Colonic mucosa (tissue), 4 donors: ENCODE data around the gene FLYWCH2. TPM values are rescaled to one million over a fixed set of nuclear protein-coding genes. Genes with fewer than 3 reads are reported as not detected.
"Not testable (repeated sequence)": the region's sequence is repeated elsewhere in the genome, so short reads cannot be mapped to it uniquely, and the experiment has no call there.

Source experiments
- DNase-seq: peaks from one replicate; pipeline ENCODE4 v3.0.0-alpha.2; 2020
- H3K27ac ChIP-seq: fragments of 200-600 bp; one replicate; pipeline ENCODE4 v1.8.0; 2021
- H3K27me3 ChIP-seq: fragments of 200-600 bp; one replicate; pipeline ENCODE4 v1.8.0; 2021
- H3K36me3 ChIP-seq: fragments of 200-600 bp; one replicate; pipeline ENCODE4 v1.8.0; 2021
- H3K4me1 ChIP-seq: fragments of 200-600 bp; one replicate; pipeline ENCODE4 v1.8.0; 2021; ENCODE audit warnings: mild to moderate bottlenecking
- H3K4me3 ChIP-seq: fragments of 200-600 bp; one replicate; pipeline ENCODE4 v1.8.0; 2021
- H3K9ac ChIP-seq, 2 donors: one replicate each; pipeline ENCODE4 v1.7.0; 2013; ENCODE audit warnings: control low read depth in 2 of 2, low read depth in 2 of 2, low read length in 2 of 2
- H3K9me3 ChIP-seq: fragments of 200-600 bp; one replicate; pipeline ENCODE4 v1.8.0; 2021
- intact Hi-C: fragments of 100-400 bp; cut with DNase I; formaldehyde crosslinking; loops from one replicate; pipeline ENCODE4 v1.14.1; 2022
- total RNA-seq, 2 donors: library from RNA; stranded (reverse); fragmentation: NEBNext Ultra II Directional in 1 of 2; extraction: Animal tissue kit (Norgen Biotek cat#: 25700) in 1 of 2; gene quantifications; one replicate each; pipeline ENCODE4 v1.2.1, GENCODE V29; 2021
- TF ChIP-seq, protein P1 (sequence below): fragments of 200-600 bp; IDR thresholded peaks from one replicate; pipeline ENCODE4 v1.8.0; 2022; ENCODE audit warnings: antibody characterized with exemption, mild to moderate bottlenecking
- donor health status: healthy.
- donor health status: DM: no; HTN: no; CAD: no.
- donor health status: DM: no; HTN: no; CAD: no.

FLYWCH2 gene
- total RNA-seq, 2 donors from 2014 or later = 16.2 to 24.8 TPM

DNA sequence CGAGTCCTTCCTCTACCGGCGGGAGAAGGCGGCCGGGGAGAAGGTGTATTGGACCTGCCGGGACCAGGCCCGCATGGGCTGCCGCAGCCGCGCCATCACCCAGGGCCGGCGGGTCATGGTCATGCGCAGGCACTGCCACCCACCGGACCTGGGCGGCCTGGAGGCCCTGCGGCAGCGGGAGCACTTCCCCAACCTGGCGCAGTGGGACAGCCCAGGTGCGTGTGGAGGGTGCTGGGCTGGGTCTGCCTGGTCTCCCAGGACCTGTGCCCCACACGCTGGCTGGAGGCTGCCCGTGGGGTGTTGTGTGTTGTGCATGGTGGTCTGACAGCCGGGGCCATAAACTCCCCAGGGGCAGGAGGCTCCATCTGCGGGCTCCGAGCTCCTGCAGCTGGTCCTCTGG lies 54.2 kb downstream of the FLYWCH2 start:
- no peak overlapping the region for H3K27ac ChIP-seq
- H3K9ac ChIP-seq = no peak overlapping the region
- no peak overlapping the region for H3K4me3 ChIP-seq
- TF ChIP-seq, protein P1, sequence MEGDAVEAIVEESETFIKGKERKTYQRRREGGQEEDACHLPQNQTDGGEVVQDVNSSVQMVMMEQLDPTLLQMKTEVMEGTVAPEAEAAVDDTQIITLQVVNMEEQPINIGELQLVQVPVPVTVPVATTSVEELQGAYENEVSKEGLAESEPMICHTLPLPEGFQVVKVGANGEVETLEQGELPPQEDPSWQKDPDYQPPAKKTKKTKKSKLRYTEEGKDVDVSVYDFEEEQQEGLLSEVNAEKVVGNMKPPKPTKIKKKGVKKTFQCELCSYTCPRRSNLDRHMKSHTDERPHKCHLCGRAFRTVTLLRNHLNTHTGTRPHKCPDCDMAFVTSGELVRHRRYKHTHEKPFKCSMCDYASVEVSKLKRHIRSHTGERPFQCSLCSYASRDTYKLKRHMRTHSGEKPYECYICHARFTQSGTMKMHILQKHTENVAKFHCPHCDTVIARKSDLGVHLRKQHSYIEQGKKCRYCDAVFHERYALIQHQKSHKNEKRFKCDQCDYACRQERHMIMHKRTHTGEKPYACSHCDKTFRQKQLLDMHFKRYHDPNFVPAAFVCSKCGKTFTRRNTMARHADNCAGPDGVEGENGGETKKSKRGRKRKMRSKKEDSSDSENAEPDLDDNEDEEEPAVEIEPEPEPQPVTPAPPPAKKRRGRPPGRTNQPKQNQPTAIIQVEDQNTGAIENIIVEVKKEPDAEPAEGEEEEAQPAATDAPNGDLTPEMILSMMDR = no peak
- H3K36me3 ChIP-seq = peaks cover 10% of the 10 kb centered on the region
- H3K4me1 ChIP-seq = no peaks in the 10 kb centered on the region
- DNase-seq = no peak
- intact Hi-C loops = no loop called here
- H3K27me3 ChIP-seq = no peaks in the 10 kb centered on the region
- H3K9me3 ChIP-seq = no peaks in the 10 kb centered on the region

DNA sequence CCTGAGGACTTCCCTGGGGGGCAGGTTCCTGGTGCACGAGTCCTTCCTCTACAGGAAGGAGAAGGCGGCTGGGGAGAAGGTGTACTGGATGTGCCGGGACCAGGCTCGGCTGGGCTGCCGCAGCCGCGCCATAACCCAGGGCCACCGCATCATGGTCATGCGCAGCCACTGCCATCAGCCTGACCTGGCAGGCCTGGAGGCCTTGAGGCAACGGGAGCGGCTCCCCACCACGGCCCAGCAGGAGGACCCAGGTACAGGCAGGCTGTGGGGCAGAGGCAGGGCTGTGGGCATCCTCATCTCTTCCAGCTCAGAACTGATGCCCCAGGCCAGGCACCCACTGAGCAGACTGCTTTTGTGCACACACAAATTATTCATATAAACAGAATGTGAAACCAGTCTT lies 55.2 kb downstream of the FLYWCH2 start:
- no peak for DNase-seq
- Histone ChIP-seq H3K9ac (no peak overlapping the region), H3K36me3 (peaks cover 10% of the 10 kb centered on the region), H3K9me3 (no peaks in the 10 kb centered on the region), H3K27me3 (no peaks in the 10 kb centered on the region), H3K4me1 (no peaks in the 10 kb centered on the region), H3K4me3 (no peak overlapping the region), H3K27ac (no peak overlapping the region)
- TF ChIP-seq, protein P1 = no peak
- intact Hi-C loops = no loop called here

DNA sequence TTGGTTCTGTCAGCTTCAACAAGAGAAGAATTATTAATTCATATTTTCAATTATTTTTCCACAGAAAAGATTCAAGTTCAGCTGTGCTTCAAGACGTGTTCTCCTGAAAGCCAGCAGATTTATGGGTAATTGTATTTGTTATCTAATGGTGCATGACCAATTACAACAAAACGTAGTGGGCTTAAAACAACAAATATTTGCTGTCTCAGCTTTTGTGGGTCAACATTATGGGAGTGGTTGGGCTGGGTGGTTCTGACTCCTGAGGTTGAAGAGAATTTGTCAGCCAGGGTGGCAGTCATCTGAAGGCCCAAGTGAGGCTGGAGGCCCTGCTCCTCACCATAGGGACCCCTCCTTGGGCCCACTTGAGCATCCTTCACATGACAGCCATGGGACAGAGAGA lies 57.0 kb downstream of the FLYWCH2 start:
- Histone ChIP-seq H3K9ac (no peak overlapping the region), H3K36me3 (peaks cover 10% of the 10 kb centered on the region), H3K27me3 (no peaks in the 10 kb centered on the region), H3K4me3 (no peak overlapping the region), H3K27ac (no peak overlapping the region), H3K9me3 (no peaks in the 10 kb centered on the region), H3K4me1 (no peaks in the 10 kb centered on the region)
- TF ChIP-seq, protein P1 = no peak
- intact Hi-C loops = no loop called here
- no peak for DNase-seq

DNA sequence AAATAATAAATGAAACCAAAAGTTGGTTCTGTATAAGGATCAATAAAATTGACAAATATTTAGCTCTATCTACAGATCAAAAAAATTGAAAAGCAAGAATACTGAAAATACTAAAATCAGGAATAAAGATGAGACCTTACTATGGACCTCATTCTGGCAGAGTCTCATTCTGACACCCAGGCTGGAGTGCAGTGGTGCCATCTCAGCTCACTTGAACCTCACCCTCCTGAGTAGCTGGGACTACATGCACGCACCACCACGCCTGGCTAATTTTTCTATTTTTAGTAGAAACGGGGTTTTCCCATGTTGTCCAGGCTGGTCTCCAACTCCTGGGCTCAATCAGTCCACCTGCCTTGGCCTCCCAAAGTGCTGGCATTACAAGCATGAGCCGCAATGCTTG lies 59.0 kb downstream of the FLYWCH2 start:
- peaks cover 10% of the 10 kb centered on the region for H3K36me3 ChIP-seq
- no peak for DNase-seq
- no peak overlapping the region for H3K4me3 ChIP-seq
- H3K27ac ChIP-seq = no peak overlapping the region
- TF ChIP-seq, protein P1 = no peak
- H3K4me1 ChIP-seq = no peaks in the 10 kb centered on the region
- no peak overlapping the region for H3K9ac ChIP-seq
- no peaks in the 10 kb centered on the region for H3K9me3 ChIP-seq
- H3K27me3 ChIP-seq = no peaks in the 10 kb centered on the region
- intact Hi-C loops = no loop called here

DNA sequence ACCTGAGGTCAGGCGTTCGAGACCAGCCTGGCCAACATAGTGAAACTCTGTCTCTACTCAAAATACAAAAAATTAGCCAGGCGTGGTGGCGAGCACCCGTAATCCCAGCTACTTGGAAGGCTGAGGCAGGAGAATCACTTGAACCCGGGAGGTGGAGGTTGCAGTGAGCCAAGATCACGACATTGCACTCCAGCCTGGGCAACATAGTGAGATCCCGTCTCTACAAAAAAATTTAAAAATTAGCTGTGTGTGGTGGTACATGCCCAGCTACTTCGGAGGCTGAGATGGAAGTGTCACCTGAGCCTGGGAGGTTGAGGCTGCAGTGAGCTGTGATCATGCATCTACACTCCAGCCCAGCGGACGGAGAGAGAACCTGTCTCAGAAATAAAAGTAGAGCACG lies 60.7 kb downstream of the FLYWCH2 start:
- H3K27me3 ChIP-seq, H3K4me1 ChIP-seq, DNase-seq, H3K9me3 ChIP-seq, H3K27ac ChIP-seq, H3K36me3 ChIP-seq, H3K4me3 ChIP-seq, intact Hi-C loops, H3K9ac ChIP-seq: not testable (repeated sequence)

DNA sequence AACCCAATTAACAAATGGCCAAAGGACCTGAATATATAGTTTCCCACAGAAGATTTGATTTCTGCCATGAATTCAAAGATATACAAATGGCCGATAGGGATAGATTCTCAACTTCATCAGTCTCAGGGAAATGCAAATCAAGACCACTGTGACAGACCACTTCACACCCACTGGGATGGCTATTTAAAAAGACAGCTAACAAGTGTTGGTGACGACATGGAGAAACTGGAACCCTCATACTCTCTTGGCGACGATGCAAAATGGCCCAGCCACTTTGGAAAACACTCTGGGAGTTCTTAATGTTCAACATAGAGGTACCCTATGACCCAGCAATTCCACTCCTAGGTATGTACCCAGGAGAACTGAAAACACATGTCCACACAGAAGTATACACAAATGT lies 63.6 kb downstream of the FLYWCH2 start:
- H3K9ac ChIP-seq = no peak overlapping the region
- no peak overlapping the region for H3K27ac ChIP-seq
- no peaks in the 10 kb centered on the region for H3K9me3 ChIP-seq
- H3K4me1 ChIP-seq = no peaks in the 10 kb centered on the region
- H3K4me3 ChIP-seq = no peak overlapping the region
- H3K27me3 ChIP-seq = no peaks in the 10 kb centered on the region
- intact Hi-C loops = no loop called here
- no peaks in the 10 kb centered on the region for H3K36me3 ChIP-seq
- DNase-seq = no peak
- TF ChIP-seq, protein P1 = no peak

Other genes starting within 250 kb of the FLYWCH2 start
- gene KCTD5, start 200.7 kb upstream of the FLYWCH2 start, total RNA-seq = 10 to 100 TPM; 45.2 to 88.3 TPM
- under 1 TPM; 0.15 to 0.56 TPM for gene PRSS27, start 163.0 kb upstream of the FLYWCH2 start, total RNA-seq
- gene SRRM2, start 130.6 kb upstream of the FLYWCH2 start, total RNA-seq = 100 to 1,000 TPM; 377 to 539 TPM
- gene ELOB, start 105.9 kb upstream of the FLYWCH2 start, total RNA-seq = 100 to 1,000 TPM; 230 to 333 TPM
- not detected for gene PRSS33, start 95.7 kb upstream of the FLYWCH2 start, total RNA-seq
- not detected for gene PRSS41, start 84.7 kb upstream of the FLYWCH2 start, total RNA-seq
- gene PRSS21, start 66.0 kb upstream of the FLYWCH2 start, total RNA-seq = 1 to 10 TPM; 1.1 to 2.6 TPM
- 10 to 100 TPM; 34.1 to 62.1 TPM for gene ZG16B, start 52.9 kb upstream of the FLYWCH2 start, total RNA-seq
- gene PRSS22, start 25.0 kb upstream of the FLYWCH2 start, total RNA-seq = 1 to 10 TPM; 6.1 to 6.7 TPM
- 10 to 100 TPM; 18.5 to 28.4 TPM for gene FLYWCH1, start 28.7 kb downstream of the FLYWCH2 start, total RNA-seq
- 1 to 10 TPM; 1.4 to 1.5 TPM for gene KREMEN2, start 81.1 kb downstream of the FLYWCH2 start, total RNA-seq
- 10 to 100 TPM; 14.0 to 42.3 TPM for gene PAQR4, start 86.1 kb downstream of the FLYWCH2 start, total RNA-seq
- 10 to 100 TPM in 1 of 2 donors, 1 to 10 TPM in 1; 9.5 to 76.6 TPM for gene PKMYT1, start 97.2 kb downstream of the FLYWCH2 start, total RNA-seq
- under 1 TPM; 0.35 to 0.67 TPM for gene CLDN9, start 129.7 kb downstream of the FLYWCH2 start, total RNA-seq
- 1 to 10 TPM in 1 of 2 donors, not detected in 1; 1.2 TPM for gene CLDN6, start 135.0 kb downstream of the FLYWCH2 start, total RNA-seq
- 10 to 100 TPM; 11.6 to 27.3 TPM for gene TNFRSF12A, start 137.2 kb downstream of the FLYWCH2 start, total RNA-seq
- gene HCFC1R1, start 140.7 kb downstream of the FLYWCH2 start, total RNA-seq = 10 to 100 TPM; 28.7 to 30.0 TPM
- gene THOC6, start 140.8 kb downstream of the FLYWCH2 start, total RNA-seq = 10 to 100 TPM; 27.4 to 45.8 TPM
- 10 to 100 TPM; 56.6 to 83.9 TPM for gene BICDL2, start 153.7 kb downstream of the FLYWCH2 start, total RNA-seq
- gene MMP25, start 163.3 kb downstream of the FLYWCH2 start, total RNA-seq = under 1 TPM; 0.44 to 0.88 TPM
- 100 to 1,000 TPM; 256 to 329 TPM for gene IL32, start 182.4 kb downstream of the FLYWCH2 start, total RNA-seq
- under 1 TPM in 1 of 2 donors, not detected in 1; 0.86 TPM for gene ZSCAN10, start 216.1 kb downstream of the FLYWCH2 start, total RNA-seq
- gene ZNF205, start 229.4 kb downstream of the FLYWCH2 start, total RNA-seq = 10 to 100 TPM in 1 of 2 donors, 1 to 10 TPM in 1; 9.9 to 10.5 TPM